ENCODE data around the gene UTP20.

The UTP20 gene

DNA sequence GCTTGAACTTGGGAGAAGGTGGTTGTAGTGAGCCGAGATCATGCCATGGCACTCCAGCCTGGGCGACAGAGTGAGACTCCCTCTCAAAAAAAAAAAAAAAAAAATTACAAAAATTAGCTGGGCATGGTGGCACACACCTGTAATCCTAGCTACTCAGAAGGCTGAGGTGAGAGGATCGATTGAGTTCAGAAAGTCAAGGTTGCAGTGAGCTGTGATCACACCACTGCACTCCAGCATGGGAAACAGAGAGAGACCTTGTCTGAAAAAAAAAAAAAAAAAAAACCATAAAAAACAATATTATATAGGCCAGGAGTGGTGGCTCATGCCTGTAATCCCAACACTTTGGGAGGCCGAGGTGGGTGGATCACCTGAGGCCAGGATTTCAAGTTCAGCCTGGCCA lies 142.2 kb downstream of the UTP20 start:
- in situ Hi-C loops (cut with MboI; ENCODE audit: low sequenced_read_pairs): loop anchor here (25.0 kb wide), 1 partner anchor 415 kb away; the partner anchor contains the start of gene GNPTAB

- in situ Hi-C loops (cut with MboI; ENCODE audit: low sequenced_read_pairs): loop anchor here (25.0 kb wide), 1 partner anchor 413 kb away; the partner anchor contains the start of gene GNPTAB
These were observed 144.7 kb downstream of the UTP20 start for GRCh38 chr12:101424620-101425019.

- in situ Hi-C loops (cut with MboI; ENCODE audit: low sequenced_read_pairs): no loop called here
These were observed 150.6 kb downstream of the UTP20 start for GRCh38 chr12:101430456-101430855.

DNA sequence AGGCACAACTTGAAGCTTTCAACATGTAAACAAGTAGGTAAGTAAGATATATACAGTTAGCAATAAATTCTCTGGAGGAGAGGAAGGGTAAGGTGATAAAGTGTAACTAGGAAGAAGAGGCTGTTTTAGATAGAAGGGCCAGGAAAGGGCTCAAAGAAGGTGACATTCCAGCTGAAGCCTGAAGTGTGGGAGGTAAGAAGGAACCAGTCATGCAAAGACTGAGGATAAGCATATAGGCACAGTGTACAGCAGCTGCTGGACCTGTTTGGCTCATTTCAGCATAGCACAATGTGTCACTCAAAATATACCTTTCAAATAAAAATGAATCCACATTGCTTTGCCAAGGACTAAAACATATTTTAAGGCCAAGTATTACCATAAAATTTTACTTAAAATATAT lies 156.2 kb downstream of the UTP20 start:
- in situ Hi-C loops (cut with MboI; ENCODE audit: low sequenced_read_pairs): no loop called here
